ENCODE data around the gene ADAMTS2. TPM values are rescaled to one million over a fixed set of nuclear protein-coding genes. Genes with fewer than 3 reads are reported as not detected.

The ADAMTS2 gene
- total RNA-seq, 1 experiment from 2014 or later: 3.9 TPM

- DNase-seq (ENCODE audit: low read depth, low spot score) (no peak), ATAC-seq (no peak)
- Histone ChIP-seq H3K36me3 (ENCODE audit: control insufficient read depth in 1 of 2, insufficient read depth in 2 of 2, low read length in 2 of 2) (no peaks in the 10 kb centered on the region), H3K79me2 (ENCODE audit: insufficient read depth, low read length) (no peaks in the 10 kb centered on the region), H3K4me2 (ENCODE audit: low read length) (no peak overlapping the region), H3K27ac (ENCODE audit: low read depth, low read length) (no peak overlapping the region), H3K9me2 (ENCODE audit: insufficient read depth) (no peaks in the 10 kb centered on the region), H4K20me1 (ENCODE audit: insufficient read depth) (no peaks in the 10 kb centered on the region), H2AFZ (ENCODE audit: low read depth, low read length, poor library complexity, severe bottlenecking) (no peak overlapping the region), H3K27me3 (ENCODE audit: insufficient read depth, low read length) (no peaks in the 10 kb centered on the region), H3K9ac (ENCODE audit: low read length) (no peak overlapping the region), H3K9me3 (ENCODE audit: control insufficient read depth in 1 of 2, insufficient read depth in 1 of 2, low read depth in 1 of 2, low read length in 2 of 2) (no peaks in the 10 kb centered on the region), H3K4me1 (ENCODE audit: control insufficient read depth in 1 of 2, insufficient read depth in 2 of 2, low read length in 2 of 2) (no peaks in the 10 kb centered on the region), H3K4me3 (replicated peaks in 1 of 2; ENCODE audit: low read depth in 1 of 2, low read length in 2 of 2) (no peak overlapping the region)
- BruUV-seq (replicated peaks): no TSS peak
- TF ChIP-seq EZH2phosphoT487 (IDR thresholded peaks at IDR 0.05; ENCODE audit: borderline replicate concordance) (no peak), ZNF274 (IDR thresholded peaks at IDR 0.05; ENCODE audit: low read depth, low read length) (no peak), SIN3A (IDR thresholded peaks at IDR 0.05; ENCODE audit: low read depth) (no peak), YY1 (IDR thresholded peaks at IDR 0.05; ENCODE audit: extremely low read depth, insufficient replicate concordance, low read depth, low read length) (no peak), ZBTB33 (IDR thresholded peaks at IDR 0.05; ENCODE audit: extremely low read depth, insufficient replicate concordance, low read length) (no peak), JUND (IDR thresholded peaks at IDR 0.05) (no peak), ELF1 (IDR thresholded peaks at IDR 0.05; ENCODE audit: borderline replicate concordance, low read depth) (no peak), CBX3 (IDR thresholded peaks at IDR 0.05; ENCODE audit: low read depth) (no peak), RAD21 (IDR thresholded peaks at IDR 0.05; ENCODE audit: low read depth) (no peak), POLR2AphosphoS5 (IDR thresholded peaks at IDR 0.05; ENCODE audit: low read depth, low read length) (no peak)
- TF ChIP-seq, protein P1, sequence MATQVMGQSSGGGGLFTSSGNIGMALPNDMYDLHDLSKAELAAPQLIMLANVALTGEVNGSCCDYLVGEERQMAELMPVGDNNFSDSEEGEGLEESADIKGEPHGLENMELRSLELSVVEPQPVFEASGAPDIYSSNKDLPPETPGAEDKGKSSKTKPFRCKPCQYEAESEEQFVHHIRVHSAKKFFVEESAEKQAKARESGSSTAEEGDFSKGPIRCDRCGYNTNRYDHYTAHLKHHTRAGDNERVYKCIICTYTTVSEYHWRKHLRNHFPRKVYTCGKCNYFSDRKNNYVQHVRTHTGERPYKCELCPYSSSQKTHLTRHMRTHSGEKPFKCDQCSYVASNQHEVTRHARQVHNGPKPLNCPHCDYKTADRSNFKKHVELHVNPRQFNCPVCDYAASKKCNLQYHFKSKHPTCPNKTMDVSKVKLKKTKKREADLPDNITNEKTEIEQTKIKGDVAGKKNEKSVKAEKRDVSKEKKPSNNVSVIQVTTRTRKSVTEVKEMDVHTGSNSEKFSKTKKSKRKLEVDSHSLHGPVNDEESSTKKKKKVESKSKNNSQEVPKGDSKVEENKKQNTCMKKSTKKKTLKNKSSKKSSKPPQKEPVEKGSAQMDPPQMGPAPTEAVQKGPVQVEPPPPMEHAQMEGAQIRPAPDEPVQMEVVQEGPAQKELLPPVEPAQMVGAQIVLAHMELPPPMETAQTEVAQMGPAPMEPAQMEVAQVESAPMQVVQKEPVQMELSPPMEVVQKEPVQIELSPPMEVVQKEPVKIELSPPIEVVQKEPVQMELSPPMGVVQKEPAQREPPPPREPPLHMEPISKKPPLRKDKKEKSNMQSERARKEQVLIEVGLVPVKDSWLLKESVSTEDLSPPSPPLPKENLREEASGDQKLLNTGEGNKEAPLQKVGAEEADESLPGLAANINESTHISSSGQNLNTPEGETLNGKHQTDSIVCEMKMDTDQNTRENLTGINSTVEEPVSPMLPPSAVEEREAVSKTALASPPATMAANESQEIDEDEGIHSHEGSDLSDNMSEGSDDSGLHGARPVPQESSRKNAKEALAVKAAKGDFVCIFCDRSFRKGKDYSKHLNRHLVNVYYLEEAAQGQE (IDR thresholded peaks at IDR 0.05; ENCODE audit: low read depth): no peak
- RAD21 ChIA-PET (ENCODE audit: low non-redundant PET in 1 of 2, low total read pairs in 2 of 2, uncharacterized antibody in 2 of 2, unreplicated experiment in 2 of 2): no interaction called here
- CTCF ChIA-PET: no interaction called here
- POLR2A ChIA-PET: no interaction called here
- intact Hi-C loops (cut with micrococcal nuclease): no loop called here
Measured at GRCh38 chr5:179381691-179382090, 36.4 kb upstream of the ADAMTS2 start.

Measured in HCT116 (cell line).